Loucy (cell line): Measurements from ENCODE around the gene MRI1.

Experiments used
- H2AFZ ChIP-seq: fragments of 200-600 bp; sonication (generic); 2 replicates; pipeline ENCODE4 v1.6.0; 2016; ENCODE audit warnings: antibody characterized with exemption, mild to moderate bottlenecking, low read length, moderate library complexity
- H3F3A ChIP-seq: fragments of 200-600 bp; 2 replicates; pipeline ENCODE4 v1.6.0; 2016; ENCODE audit warnings: antibody characterized with exemption, low read depth, mild to moderate bottlenecking
- H3K27me3 ChIP-seq: fragments of 200-600 bp; sonication (generic); 2 replicates; pipeline ENCODE4 v1.6.1; 2014; ENCODE audit warnings: low read length, mild to moderate bottlenecking; ENCODE audit not compliant: insufficient read depth, poor library complexity, severe bottlenecking
- H3K36me3 ChIP-seq: fragments of 200-600 bp; sonication (generic); 2 replicates; pipeline ENCODE4 v1.6.1; 2016; ENCODE audit warnings: low read length; ENCODE audit not compliant: insufficient read depth
- H3K4me1 ChIP-seq: fragments of 200-600 bp; sonication (generic); 2 replicates; pipeline ENCODE4 v1.5.1; 2014; ENCODE audit warnings: low read length, mild to moderate bottlenecking; ENCODE audit not compliant: insufficient read depth, poor library complexity, severe bottlenecking
- H3K4me2 ChIP-seq: fragments of 200-600 bp; sonication (generic); 2 replicates; pipeline ENCODE4 v1.6.0; 2014; ENCODE audit warnings: antibody characterized with exemption, low read length, low read depth, mild to moderate bottlenecking; ENCODE audit not compliant: poor library complexity, severe bottlenecking
- H3K4me3 ChIP-seq: fragments of 200-600 bp; sonication (generic); 2 replicates; pipeline ENCODE4 v1.5.1; 2014; ENCODE audit warnings: low read length, mild to moderate bottlenecking, mixed read lengths; ENCODE audit not compliant: poor library complexity, severe bottlenecking
- H3K79me2 ChIP-seq: fragments of 200-600 bp; sonication (generic); 2 replicates; pipeline ENCODE4 v1.6.1; 2014; ENCODE audit warnings: low read length; ENCODE audit not compliant: insufficient read depth
- H3K9ac ChIP-seq: fragments of 200-600 bp; sonication (generic); 2 replicates; pipeline ENCODE4 v1.6.0; 2014; ENCODE audit warnings: mild to moderate bottlenecking, low read depth, low read length, moderate library complexity; ENCODE audit not compliant: poor library complexity, severe bottlenecking
- H3K9me2 ChIP-seq: fragments of 200-600 bp; sonication (generic); replicated peaks from 2 replicates; pipeline ENCODE4 v1.6.1; 2016; ENCODE audit warnings: low read depth, low read length, mixed read lengths
- H3K9me3 ChIP-seq: fragments of 200-600 bp; sonication (generic); 2 replicates; pipeline ENCODE4 v1.6.1; 2014; ENCODE audit warnings: mild to moderate bottlenecking, antibody characterized with exemption, low read length, low read depth; ENCODE audit not compliant: insufficient read depth
- H4K20me1 ChIP-seq: fragments of 200-600 bp; sonication (generic); 2 replicates; pipeline ENCODE4 v1.6.0; 2014; ENCODE audit warnings: antibody characterized with exemption, low read length, mild to moderate bottlenecking; ENCODE audit not compliant: insufficient read depth, poor library complexity, severe bottlenecking
- EZH2phosphoT487 ChIP-seq: fragments of 200-600 bp; IDR thresholded peaks from 2 replicates; pipeline ENCODE4 v1.6.1; 2018; ENCODE audit warnings: antibody characterized with exemption, mild to moderate bottlenecking, moderate library complexity, borderline replicate concordance
- TF ChIP-seq, protein P1 (sequence below): fragments of 200-600 bp; sonication (generic); conservative IDR thresholded peaks from 2 replicates; pipeline ENCODE4 v1.5.1; 2014; ENCODE audit warnings: mild to moderate bottlenecking, antibody characterized with exemption, low read length

MRI1 gene

DNA sequence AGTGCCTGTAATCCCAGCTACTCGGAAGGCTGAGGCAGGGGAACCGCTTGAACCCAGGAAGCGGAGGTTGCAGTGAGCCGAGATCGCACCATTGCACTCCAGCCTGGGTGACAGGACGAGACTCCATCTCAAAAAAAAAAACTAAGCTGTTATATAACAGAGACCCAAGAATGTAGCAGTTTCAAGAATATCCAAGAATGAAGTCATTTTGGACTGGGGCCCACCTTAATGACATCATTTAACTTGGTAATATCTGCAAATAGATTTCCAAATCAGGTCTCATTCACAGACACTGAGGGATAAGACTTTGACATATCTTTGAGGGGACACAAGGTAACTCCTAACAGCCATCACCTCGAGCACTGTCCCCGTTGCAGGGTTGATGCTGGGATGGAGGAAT lies 36.5 kb upstream of the MRI1 start:
- Histone ChIP-seq H3K9me2 (no peaks in the 10 kb centered on the region), H3K79me2 (no peaks in the 10 kb centered on the region), H3K9me3 (no peaks in the 10 kb centered on the region), H2AFZ (no peak overlapping the region), H4K20me1 (no peaks in the 10 kb centered on the region), H3F3A (no peaks in the 10 kb centered on the region), H3K4me3 (no peak overlapping the region), H3K4me1 (peaks cover 11% of the 10 kb centered on the region), H3K9ac (no peak overlapping the region), H3K36me3 (no peaks in the 10 kb centered on the region), H3K27me3 (no peaks in the 10 kb centered on the region), H3K4me2 (no peak overlapping the region)
- TF ChIP-seq EZH2phosphoT487: no peak
- TF ChIP-seq, protein P1, sequence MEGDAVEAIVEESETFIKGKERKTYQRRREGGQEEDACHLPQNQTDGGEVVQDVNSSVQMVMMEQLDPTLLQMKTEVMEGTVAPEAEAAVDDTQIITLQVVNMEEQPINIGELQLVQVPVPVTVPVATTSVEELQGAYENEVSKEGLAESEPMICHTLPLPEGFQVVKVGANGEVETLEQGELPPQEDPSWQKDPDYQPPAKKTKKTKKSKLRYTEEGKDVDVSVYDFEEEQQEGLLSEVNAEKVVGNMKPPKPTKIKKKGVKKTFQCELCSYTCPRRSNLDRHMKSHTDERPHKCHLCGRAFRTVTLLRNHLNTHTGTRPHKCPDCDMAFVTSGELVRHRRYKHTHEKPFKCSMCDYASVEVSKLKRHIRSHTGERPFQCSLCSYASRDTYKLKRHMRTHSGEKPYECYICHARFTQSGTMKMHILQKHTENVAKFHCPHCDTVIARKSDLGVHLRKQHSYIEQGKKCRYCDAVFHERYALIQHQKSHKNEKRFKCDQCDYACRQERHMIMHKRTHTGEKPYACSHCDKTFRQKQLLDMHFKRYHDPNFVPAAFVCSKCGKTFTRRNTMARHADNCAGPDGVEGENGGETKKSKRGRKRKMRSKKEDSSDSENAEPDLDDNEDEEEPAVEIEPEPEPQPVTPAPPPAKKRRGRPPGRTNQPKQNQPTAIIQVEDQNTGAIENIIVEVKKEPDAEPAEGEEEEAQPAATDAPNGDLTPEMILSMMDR: no peak

DNA sequence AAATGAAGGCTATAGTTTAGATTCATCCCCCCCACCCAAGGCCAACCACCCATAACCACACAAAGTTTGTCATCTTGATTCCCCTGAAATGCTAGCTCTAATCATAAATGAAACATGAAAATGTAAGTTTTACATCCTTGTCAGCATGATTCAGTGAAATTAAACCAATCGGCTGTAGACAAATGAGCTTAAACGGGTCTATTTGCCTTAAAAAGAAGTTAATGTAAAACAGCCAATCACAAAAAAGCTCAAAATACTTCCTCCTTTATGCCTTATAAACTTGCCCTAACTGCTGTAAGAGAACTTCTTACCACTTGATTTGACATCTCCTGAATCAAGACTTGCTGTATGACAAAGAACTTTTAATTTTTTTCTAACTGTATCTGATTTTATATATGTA lies 34.5 kb upstream of the MRI1 start:
- no peak overlapping the region for H3K4me2 ChIP-seq
- H3K36me3 ChIP-seq: no peaks in the 10 kb centered on the region
- no peak overlapping the region for H3K4me3 ChIP-seq
- TF ChIP-seq EZH2phosphoT487: no peak
- TF ChIP-seq, protein P1: no peak
- H3K4me1 ChIP-seq: peaks cover 11% of the 10 kb centered on the region
- H3F3A ChIP-seq: no peaks in the 10 kb centered on the region
- no peaks in the 10 kb centered on the region for H4K20me1 ChIP-seq
- no peaks in the 10 kb centered on the region for H3K9me2 ChIP-seq
- H3K27me3 ChIP-seq: no peaks in the 10 kb centered on the region
- H3K79me2 ChIP-seq: no peaks in the 10 kb centered on the region
- no peak overlapping the region for H3K9ac ChIP-seq
- H2AFZ ChIP-seq: peak overlapping the region; percentile 78
- no peaks in the 10 kb centered on the region for H3K9me3 ChIP-seq

DNA sequence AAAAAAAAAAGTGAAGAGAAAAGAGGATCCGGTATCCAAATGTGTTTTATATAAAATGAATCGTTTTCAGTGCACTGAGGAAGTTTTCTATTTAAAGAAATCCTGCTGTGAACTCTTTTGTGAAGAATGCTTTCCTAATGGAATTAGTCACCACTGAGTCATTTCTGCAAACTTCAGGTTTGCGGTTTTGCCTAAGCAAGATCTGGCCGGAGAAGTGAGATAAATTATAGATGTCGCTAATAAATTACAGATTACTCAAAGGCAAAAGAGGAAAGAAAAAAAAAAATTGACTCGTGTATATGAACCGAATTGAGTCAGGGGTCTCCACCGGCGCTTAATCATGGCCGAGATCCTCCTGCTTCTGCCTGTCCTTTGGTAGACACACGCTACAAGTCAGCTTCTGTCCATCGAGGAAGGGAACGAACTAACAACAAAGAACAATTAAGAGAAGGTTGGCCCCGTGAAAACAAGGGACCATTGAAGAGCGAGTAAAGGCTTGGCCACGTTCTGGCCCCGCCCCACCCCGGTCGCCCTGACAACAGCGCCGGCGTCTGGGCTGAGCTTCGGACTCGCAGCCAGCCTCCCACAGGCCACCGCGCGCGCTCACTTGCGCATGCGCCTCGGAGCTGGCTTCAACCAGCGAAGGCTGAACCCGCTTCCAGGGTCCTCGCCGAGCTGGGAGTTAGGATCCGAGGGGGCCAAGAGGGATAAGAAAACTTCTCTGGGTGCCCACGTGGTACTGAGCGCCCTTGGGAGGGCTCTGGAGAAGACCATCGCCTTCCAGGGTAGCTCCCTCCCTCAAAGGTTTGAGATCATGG lies 33.0 kb upstream of the MRI1 start:
- Histone ChIP-seq H2AFZ (peak overlapping the region; percentile 93), H3K27me3 (no peaks in the 10 kb centered on the region), H3K9me2 (no peaks in the 10 kb centered on the region), H4K20me1 (no peaks in the 10 kb centered on the region), H3K4me1 (peaks cover 11% of the 10 kb centered on the region), H3K36me3 (no peaks in the 10 kb centered on the region), H3K9me3 (no peaks in the 10 kb centered on the region), H3K9ac (peak overlapping the region; percentile 85), H3K4me3 (peak overlapping the region; percentile 81), H3K4me2 (peak overlapping the region; percentile 93), H3F3A (no peaks in the 10 kb centered on the region), H3K79me2 (no peaks in the 10 kb centered on the region)
- TF ChIP-seq, protein P1: no peak
- TF ChIP-seq EZH2phosphoT487: no peak
